Spleen (tissue), 7 donors: ENCODE measurements around the gene WFDC6.

Source experiments
- CTCF ChIP-seq, 11 experiments: fragments of 200-600 bp in 7 of 11; fragments of 450-650 bp in 4 of 11; sonication (generic) in 4 of 11; IDR thresholded peaks in 8 of 11; conservative IDR thresholded peaks in 3 of 11; 1 replicate in 7 of 11; 2 replicates in 4 of 11; pipeline versions ENCODE4 v1.4.0 to v1.8.0; 2016 to 2021; ENCODE audit warnings: antibody characterized with exemption in 11 of 11, inconsistent platforms in 4 of 11, mild to moderate bottlenecking in 1 of 11
- POLR2A ChIP-seq, 3 donors: fragments of 450-650 bp; IDR thresholded peaks; one replicate each; pipeline ENCODE4 v1.5.1; 2017; ENCODE audit warnings: antibody characterized with exemption in 3 of 3, mild to moderate bottlenecking in 1 of 3
- donor health status: DM: no; HTN: no; CAD: no; lungs with moderate emphysema.
- donor health status: DM: no; HTN: no; CAD: no.
- donor health status: DM: no; HTN: no; CAD: no.

- no peak for TF ChIP-seq POLR2A (IDR thresholded peaks at IDR 0.05)
- TF ChIP-seq CTCF (IDR thresholded peaks at IDR 0.05 in 8 of 11, conservative IDR thresholded peaks at IDR 0.05 in 3 of 11): no peak
Measured at GRCh38 chr20:45548410-45548809, 9.1 kb upstream of the WFDC6 start.
